NCI-H774 (cell line): ENCODE data around the gene GOLGA6L9.
"Not testable (repeated sequence)": the region's sequence is repeated elsewhere in the genome, so short reads cannot be mapped to it uniquely, and the experiment has no call there.

Experiments used
- DNase-seq: peaks from one replicate; lab custom pipeline; 2025; lab: John Stamatoyannopoulos, UW

GOLGA6L9 gene

DNA sequence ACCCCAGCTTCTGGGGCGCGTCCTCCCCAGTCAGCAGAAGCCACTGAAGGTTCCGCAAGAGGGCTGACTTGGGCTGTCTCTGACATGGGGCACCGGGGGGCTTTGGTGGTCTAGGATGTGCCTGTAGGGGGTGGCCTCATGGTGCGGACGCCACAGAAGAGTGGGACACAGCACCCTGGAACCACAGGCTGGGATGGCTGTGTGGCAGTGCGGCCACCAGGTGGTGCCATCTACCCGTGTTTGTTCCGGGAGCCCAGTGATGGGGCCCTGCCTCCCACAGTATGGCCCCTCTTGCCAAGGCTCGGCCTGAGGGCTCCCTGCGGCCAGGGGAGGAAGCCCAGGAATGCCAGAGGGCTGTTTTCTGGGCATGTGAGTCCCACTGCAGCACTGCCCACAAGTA, 38.6 kb downstream of the GOLGA6L9 start:
- DNase-seq: not testable (repeated sequence)

DNA sequence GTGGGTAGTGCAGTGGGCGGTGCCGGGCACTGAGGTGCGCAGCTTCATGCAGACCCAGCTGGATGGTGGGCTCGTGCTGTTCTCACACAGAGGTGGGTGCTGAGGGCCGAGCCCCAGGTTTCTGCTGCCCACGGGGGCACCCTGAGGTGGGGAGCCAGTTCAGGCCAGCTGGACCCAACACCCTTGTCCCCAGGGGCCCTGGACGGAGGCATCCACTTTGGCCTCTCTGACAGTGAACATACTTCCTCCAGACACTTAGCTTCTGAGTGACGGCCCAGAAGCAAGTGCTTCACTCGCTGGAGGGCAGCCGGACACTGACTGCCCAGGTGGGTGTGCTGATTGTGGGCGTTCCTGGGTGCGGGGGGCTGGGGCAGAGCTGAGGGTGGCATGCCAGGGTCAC, 39.8 kb downstream of the GOLGA6L9 start:
- not testable (repeated sequence) for DNase-seq

DNA sequence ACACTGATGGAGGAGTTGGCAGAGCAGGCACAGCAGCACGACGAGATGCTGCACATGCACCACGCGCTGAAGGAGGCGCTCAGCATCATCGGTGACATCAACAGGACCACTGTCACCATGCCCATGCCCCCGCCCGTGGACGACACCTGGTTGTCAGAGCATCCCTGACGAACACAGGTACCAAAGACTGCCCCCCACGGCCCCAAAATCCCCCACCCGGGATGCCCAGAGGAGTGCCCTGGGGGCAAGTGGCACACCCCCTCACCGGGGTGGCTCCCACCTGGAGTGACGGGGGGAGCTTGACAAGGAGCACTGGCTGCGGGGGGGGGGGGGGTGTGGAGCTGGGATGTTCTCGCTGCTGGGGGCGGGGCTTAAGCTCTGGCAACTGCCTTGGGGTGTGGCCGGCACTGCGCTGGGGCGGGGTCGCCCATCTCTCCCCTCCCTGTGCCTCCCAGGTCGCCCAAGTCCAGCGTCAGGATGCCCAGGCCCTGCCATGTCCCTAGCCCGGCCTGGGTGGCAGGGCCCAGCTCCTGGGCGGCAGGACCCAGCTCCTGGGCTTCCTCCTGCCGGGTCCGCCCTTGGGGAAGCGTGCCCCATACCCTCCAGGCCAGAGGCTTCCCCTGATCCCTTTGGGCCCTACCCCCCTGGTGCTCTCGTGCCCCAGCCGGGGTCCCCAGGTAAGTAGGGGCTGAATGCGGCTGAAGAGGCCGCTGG, 42.8 kb downstream of the GOLGA6L9 start:
- not testable (repeated sequence) for DNase-seq

DNA sequence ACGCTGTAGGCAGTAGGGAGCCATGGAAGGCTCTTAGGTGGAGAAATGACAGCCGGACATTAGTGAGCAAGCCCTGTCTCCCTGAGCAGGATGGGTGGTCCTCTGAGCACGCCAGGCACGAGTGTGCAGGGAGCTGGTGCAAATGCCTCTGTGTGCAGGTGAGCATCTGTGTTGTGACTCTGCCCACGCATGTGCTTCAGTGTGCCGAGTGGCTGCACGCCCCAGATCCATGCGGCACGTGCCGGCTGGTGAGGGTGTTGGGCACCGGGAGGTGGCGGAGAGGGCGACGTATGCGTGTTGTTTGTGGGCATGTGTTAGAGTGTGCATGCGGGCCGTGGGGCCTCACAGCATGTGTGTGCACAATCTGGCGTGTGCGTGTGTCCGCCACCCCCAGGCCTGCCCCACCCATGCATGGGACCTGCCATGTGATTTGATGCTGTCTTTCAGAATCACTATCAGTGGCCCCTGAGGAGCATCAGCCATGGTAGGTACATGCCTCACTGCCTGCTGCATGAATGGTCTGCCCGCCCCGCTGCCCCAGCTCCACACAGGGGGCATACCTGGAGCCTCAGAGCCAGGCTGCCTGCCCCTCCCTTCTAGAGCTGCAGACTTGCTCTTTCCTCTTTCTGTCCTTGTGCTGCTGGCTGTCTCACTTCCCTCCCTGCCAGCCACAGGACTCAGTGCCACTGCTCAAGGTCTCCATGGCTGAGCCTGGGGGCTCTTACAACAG, 45.1 kb downstream of the GOLGA6L9 start:
- not testable (repeated sequence) for DNase-seq

DNA sequence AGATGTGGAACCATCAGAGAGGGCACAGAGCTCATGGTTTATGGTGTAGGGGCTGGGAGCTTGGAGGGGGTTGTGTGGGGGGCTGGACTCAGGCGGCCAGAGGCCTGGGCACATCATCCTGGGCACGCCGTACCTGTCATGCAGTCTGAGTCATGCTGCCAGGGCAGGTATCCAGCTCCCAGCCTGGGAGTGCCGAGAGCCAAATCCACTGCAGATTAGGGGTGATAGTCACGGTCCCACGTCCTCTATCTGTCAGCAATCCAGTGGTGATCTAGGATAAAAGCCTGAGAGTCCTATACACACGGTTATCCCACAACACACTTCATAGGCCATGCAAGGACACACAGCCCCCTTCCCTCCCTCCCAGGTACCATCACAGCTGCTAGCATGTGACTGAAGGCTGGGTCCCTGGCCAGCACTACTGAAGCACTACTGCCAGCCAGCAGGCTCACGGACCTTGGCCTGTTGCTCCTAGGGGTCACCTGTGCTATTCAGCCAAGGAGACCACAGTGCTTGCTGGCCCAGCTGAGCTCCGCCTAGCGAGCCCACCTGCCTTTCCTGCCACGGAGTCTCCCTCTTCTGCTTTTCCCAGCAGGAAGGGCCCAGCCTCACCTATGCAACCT, 45.8 kb downstream of the GOLGA6L9 start:
- not testable (repeated sequence) for DNase-seq

DNA sequence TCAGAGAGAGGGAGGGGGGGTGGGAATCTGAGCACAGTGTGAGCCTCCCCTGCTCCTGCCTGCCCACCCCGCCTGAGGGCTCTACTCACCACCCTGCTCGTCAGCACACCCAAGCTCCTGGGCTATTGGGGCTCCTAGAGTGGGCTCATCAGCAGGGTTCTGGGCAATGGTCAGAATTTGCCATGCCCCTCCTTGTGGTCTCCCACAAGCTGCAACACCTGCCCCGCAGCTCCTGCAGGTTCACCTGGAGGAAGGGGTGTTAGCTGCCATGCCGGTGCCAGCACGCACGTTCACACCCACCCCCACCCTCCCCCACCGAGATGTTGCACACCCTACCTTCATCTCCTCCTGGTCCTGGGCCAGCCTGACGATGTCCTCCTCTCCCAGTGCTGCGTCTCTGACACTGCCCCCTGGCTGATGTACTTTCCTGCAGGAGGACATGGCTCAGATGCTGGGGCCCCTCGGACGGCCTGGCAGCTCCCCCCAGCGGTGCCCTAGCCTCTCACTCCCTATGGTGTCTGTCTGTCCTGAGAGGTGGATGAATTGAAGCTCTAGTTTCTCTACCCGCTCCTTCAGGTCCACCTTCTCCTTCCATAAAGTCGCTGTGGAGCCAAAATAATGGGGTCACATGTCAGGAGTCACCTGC, 47.2 kb downstream of the GOLGA6L9 start:
- DNase-seq: not testable (repeated sequence)

DNA sequence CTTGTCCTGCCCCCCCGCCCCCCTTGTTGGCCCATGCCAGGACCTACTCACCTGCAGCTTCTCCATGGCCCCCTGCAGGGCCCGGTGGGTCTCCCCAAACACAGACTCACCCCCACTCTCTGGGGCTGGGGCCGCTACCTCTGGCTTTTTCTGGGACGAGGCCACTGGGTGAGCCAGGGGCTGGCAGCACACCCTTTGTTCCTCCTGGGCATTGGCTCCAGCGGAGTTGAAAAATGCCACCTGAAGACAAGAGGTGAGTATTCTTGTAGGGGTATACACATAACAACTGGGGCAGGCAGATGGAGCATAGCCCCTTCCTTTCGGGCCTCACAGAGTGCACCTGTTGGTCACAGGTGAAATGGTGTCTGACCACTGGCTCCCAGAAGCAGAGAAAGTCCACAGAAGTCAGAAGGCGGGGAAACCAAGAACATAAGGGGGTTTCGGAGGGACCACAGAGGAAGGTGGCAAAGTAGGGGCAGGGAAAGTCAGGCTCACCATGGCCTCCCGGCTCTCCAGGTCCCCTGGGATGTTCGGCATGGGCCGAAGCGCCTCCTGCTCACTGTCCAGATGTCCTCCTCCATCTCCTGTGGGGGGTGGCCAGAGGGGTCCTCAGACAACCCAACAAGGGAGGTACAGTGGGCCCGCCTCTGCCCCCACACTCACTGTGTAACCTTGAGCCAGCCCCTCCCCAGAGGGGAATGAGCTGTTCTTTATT, 47.9 kb downstream of the GOLGA6L9 start:
- not testable (repeated sequence) for DNase-seq
